HL-60 (cell line): ENCODE measurements around the gene FAM222B.

Source experiments
- DNase-seq, 2 experiments: peaks; one replicate each; pipeline ENCODE4 v3.0.0-alpha.2; 2010 to 2020; ENCODE audit warnings: low read depth in 1 of 2, low spot score in 1 of 2
- H3K27ac ChIP-seq: fragments of 250-450 bp; sonication (Bioruptor Pico); replicated peaks from 2 replicates; pipeline ENCODE4 v1.5.1; 2020; ENCODE audit warnings: mild to moderate bottlenecking, moderate library complexity
- H3K27me3 ChIP-seq: fragments of 250-450 bp; sonication (Bioruptor Pico); 2 replicates; pipeline ENCODE4 v1.5.1; 2021; ENCODE audit warnings: mild to moderate bottlenecking, moderate library complexity; ENCODE audit not compliant: insufficient read depth, poor library complexity, severe bottlenecking
- H3K4me3 ChIP-seq: replicated peaks from 2 replicates; pipeline ENCODE4 v1.5.1; 2011; ENCODE audit warnings: mild to moderate bottlenecking, control low read depth, low read length; ENCODE audit not compliant: insufficient read depth
- GABPA ChIP-seq: IDR thresholded peaks from 2 replicates; pipeline ENCODE4 v1.6.1; 2012; ENCODE audit warnings: low read depth
- POLR2AphosphoS5 ChIP-seq: IDR thresholded peaks from 2 replicates; pipeline ENCODE4 v1.6.1; 2012; ENCODE audit warnings: low read depth
- REST ChIP-seq: IDR thresholded peaks from 2 replicates; pipeline ENCODE4 v1.6.1; 2012; ENCODE audit warnings: low read depth; ENCODE audit not compliant: insufficient replicate concordance
- SPI1 ChIP-seq: IDR thresholded peaks from 2 replicates; pipeline ENCODE4 v1.6.1; 2012; ENCODE audit warnings: low read depth, mild to moderate bottlenecking, borderline replicate concordance
- TF ChIP-seq, protein P1 (sequence below): IDR thresholded peaks from one replicate; pipeline ENCODE4 v1.5.1; 2011; ENCODE audit warnings: low read length, control low read depth, inconsistent platforms; ENCODE audit not compliant: insufficient read depth

FAM222B gene

GRCh38 chr17:28717578-28718332 lies 124.8 kb downstream of the FAM222B start, which contains the start of gene RAB34:
Gene RAB34, minus strand, starts transcription at chr17:28717868. Its CDS starts 602 bp downstream, at chr17:28717266.
- TF ChIP-seq POLR2AphosphoS5 (no peak), REST (no peak), SPI1 (no peak), GABPA (no peak)
- TF ChIP-seq, protein P1, sequence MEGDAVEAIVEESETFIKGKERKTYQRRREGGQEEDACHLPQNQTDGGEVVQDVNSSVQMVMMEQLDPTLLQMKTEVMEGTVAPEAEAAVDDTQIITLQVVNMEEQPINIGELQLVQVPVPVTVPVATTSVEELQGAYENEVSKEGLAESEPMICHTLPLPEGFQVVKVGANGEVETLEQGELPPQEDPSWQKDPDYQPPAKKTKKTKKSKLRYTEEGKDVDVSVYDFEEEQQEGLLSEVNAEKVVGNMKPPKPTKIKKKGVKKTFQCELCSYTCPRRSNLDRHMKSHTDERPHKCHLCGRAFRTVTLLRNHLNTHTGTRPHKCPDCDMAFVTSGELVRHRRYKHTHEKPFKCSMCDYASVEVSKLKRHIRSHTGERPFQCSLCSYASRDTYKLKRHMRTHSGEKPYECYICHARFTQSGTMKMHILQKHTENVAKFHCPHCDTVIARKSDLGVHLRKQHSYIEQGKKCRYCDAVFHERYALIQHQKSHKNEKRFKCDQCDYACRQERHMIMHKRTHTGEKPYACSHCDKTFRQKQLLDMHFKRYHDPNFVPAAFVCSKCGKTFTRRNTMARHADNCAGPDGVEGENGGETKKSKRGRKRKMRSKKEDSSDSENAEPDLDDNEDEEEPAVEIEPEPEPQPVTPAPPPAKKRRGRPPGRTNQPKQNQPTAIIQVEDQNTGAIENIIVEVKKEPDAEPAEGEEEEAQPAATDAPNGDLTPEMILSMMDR = no peak
- H3K4me3 ChIP-seq = no peak within 1 kb of the TSS
- H3K27me3 ChIP-seq = peaks cover 7% of the 10 kb centered on the region
- H3K27ac ChIP-seq = no peak within 1 kb of the TSS
- DNase-seq = no peak

GRCh38 chr17:28716740-28717577 lies 125.6 kb downstream of the FAM222B start:
- no peak for DNase-seq

More at GRCh38 chr17:28716740-28717577, 125.6 kb downstream of the FAM222B start:
- TF ChIP-seq REST (no peak), POLR2AphosphoS5 (no peak), SPI1 (no peak), GABPA (no peak)
- TF ChIP-seq, protein P1 = no peak
- Histone ChIP-seq H3K4me3 (no peak overlapping the region), H3K27me3 (peaks cover 7% of the 10 kb centered on the region), H3K27ac (no peak overlapping the region)
